Stimulated activated naive CD4-positive, alpha-beta T cell treated with Interleukin-2 at 50 U/mL for 16 hours (primary cell): ENCODE data around the gene MYO1D.
"Not testable (repeated sequence)": the region's sequence is repeated elsewhere in the genome, so short reads cannot be mapped to it uniquely, and the experiment has no call there.

ENCODE experiments used
- DNase-seq: peaks from one replicate; lab custom pipeline; 2025; lab: John Stamatoyannopoulos, UW

MYO1D gene

DNA sequence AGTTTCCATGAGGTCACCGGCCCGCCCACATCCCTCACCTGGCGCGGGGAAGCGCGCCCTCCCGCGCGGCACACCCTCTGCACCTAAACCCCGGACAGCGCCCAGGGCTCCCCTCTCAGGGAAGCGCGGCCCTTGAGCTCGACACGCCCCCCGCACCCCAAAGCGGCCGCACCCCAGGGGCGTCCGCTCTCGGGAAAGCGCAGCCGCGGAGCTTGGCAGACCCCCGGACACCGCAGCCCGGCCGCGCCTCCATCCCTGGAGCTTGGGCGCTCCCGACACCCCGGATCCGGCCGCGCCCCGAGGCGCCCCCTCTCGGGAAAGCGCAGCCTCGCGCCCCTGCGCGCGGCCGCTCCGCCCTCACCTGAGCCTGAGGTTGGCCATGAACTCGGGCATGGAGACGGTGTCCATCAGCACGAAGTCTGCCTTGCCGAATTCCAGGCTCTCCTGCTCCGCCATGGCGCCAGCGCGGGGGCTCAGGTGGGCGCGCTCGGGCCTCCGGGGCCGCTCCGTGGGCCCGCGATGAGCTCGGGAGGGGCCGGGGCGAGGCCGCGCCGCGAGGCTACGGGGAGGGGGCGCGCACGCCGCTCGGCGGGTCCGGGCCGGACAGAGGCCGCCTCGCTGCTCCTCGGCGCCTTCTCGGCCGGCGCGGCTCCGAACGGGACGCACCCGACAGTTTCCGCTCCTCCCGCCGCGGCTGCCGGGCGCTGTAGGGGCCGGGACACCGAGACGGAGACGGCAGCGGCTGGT lies at the start of gene MYO1D:
Gene MYO1D, minus strand, starts transcription at position 708 of the 747 bp plus-strand sequence. Its CDS starts 252 bp downstream, at position 456.
- DNase-seq, result peak; percentile 63

DNA sequence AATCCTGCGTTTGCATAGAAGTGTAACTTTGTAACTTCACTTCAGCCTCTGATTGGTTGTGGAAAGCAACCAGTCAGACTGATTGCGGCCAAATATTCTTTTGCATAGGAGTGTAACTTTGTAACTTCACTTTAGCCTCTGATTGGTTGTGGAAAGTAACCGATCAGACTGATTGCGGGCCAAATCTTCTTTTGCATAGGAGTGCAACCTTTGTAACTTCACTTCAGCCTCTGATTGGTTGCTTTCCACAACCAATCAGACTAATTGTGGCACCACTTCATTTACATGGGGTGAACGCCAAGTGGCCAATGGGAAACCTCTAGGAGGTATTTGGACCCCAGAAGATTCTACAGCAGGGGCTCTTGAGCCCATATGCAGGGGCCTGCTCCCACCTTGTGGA lies 49.3 kb upstream of the MYO1D start:
- no peak for DNase-seq

DNA sequence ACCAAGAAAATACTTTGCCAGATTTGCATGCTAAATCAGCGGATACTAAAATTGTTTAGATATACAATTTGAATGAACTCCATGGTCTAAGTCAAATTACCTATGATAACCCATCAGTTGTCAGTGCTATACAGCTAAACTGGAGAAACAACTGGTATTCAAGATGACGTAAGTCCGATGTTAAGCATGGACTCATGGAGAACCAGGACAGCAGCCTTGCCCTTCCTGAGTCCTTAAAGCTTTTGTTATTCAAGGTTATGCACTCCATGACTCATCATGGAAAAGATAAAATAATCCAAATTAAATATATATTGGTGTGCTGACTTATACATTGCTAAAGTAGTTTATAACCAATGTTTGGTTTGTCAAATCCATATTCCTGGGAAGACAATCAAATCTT lies 47.0 kb upstream of the MYO1D start:
- DNase-seq, result not testable (repeated sequence)

DNA sequence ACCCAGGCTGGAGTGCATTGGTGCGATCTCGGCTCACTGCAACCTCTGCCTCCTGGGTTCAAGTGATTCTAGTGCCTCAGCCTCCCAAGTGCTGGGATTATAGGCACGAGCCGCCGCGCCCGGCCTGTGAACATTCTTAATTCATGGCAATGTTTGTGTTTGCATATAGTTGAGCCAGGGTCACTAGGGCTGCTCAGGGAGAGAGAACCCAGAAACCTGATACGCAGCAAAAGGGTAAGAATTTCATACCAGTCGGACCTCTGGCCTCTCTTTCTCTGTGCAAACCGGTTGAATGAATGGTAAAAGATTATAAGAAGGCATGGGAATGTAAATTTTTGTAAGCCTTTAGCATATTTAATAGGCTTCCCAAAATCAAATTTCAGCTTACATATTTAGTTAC lies 44.1 kb upstream of the MYO1D start:
- DNase-seq, result no peak

DNA sequence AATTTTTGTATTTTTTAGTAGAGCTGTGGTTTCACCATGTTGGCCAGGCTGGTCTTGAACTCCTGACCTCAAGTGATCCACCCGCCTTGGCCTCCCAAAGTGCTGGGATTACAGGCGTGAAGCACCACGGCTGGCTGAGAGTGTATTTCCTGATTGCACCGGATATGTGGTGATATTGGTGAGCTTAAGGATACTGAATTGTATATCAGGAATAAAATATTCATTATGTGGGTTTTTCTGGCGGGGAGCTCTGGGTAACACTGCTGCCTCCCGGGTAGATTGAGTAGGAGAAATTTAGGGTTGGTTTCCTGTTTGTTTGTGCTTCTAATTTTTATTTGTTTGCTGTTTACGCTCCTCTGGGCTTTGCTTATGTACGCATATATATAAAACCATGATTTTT lies 43.4 kb upstream of the MYO1D start:
- no peak for DNase-seq

DNA sequence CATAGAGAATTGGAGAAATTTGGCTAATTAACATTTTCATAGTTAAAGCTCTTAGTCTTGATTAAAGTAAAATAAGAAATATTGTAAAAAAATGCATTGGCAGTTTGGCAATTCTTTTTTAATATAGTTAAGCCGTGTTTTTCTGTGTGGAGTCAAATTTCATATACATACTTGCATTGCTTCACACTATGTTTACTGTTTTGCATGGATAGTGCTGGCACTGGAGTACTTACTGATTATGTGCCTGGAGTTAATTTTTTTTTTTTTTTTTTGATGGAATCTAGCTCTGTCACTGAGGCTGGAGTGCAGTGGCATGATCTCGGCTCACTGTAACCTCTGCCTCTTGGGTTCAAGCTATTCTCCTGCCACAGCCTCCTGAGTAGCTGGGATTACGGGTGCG lies 43.0 kb upstream of the MYO1D start:
- not testable (repeated sequence) for DNase-seq

DNA sequence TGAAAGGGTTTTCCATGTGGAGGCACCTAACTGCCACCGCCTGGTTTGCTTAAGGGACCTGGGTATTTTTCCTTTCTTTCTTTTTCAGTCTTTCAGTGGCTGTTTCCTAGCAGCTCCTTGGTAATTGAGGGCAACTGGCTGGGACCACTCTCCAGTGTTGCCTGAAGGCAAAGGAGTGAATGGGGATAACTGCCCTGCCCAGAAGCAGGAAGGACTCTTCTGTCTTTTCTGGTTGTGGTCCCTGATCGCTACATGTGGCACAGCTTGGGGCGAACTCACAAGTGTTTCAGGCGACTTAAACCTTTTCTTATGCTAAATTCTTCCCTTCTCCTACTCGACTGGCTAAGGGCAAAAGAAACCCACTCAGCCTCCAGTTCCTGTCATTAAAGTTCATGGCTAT lies 40.9 kb upstream of the MYO1D start:
- no peak for DNase-seq

DNA sequence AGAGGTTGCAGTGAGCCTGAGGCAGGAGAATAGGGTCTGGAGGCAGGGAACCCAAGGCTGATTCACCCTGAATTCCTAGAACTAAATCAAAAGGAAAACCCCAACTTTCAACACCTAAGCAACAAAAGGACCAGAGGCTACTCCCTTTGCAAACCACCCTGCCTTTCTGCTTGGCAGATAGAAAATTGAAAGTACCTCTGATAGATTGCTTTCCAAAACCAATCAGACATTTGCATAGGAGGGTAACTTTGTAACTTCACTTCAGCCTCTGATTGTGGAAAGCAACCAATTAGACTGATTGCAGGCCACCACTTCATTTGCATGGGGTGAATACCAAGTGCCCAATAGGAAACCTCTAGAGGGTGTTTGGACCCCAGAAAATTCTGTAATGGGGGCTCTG lies 40.2 kb upstream of the MYO1D start:
- no peak for DNase-seq

DNA sequence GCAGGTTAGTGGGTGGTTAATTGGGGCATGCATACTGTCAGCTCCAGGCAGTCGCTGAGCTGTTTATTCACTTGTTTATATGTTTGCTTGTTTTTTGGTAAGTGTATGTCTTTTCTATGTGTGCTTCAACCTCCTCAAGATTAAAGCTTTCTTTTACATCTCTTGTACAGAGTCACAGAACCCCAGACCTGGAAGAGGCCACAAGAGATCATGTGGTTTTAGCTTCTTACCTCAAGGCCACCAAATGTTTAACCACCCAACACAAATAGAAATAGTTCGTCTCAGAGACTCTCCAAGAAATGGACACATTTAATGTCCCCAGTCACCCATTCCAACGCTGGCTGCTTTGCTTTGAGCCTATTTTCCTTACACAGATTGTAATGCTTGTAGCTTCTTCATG lies 39.2 kb upstream of the MYO1D start:
- DNase-seq, result no peak

DNA sequence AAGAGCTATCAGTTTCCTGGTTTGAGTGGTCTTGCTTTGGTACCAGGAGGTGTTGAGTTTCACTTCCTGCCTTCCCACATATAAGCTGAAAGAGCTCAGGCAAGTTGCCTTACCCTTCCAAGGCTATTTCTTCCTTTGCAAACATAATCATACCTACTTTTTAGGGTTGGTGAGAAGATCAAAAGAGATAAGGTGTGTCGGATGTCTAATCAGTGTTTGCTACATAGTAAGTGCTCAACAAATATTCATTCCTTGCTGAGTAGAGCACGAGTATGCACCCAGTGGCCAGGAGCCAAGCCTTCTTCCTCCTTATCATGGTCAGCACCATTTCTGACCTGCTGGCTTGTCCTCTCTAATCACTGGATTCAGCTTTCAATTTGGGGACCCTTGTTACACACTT lies 38.3 kb upstream of the MYO1D start:
- DNase-seq, result no peak

DNA sequence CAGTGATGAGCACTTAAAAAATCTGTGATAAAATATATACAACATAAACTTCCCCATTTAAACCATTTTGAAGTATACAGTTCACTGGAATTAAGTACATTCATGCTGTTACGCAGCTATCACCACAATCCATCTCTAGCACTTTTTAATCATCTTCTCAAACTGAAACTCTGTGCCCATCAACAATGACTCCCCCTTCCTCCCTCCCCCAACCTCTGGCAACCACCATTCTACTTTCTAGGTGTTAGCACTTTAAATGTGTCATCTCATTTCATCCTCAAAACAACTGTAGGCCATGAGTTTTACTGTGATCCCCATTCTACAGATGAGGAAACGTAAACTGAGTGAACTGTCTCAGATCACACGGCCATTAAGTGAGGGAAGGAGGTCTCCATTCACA lies 37.3 kb upstream of the MYO1D start:
- DNase-seq, result peak; percentile 6

DNA sequence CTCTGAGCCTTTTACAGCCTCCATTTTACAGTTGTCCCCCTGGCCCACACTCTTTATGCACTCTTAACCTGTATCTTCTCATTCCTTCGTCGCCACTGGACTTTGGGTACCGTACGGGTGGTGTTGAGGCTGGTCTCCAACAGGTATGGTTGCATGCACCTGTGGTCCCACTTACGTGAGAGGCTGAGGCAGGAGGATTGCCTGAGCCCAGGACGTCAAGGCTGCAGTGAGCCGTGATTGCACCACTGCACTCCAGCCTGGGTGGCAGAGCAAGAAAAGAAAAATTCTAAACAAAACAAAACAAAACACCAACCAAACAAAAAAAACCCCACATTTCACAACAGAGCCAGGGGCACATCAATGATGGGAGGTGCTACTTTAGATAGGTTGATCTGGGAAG lies 36.7 kb upstream of the MYO1D start:
- no peak for DNase-seq

DNA sequence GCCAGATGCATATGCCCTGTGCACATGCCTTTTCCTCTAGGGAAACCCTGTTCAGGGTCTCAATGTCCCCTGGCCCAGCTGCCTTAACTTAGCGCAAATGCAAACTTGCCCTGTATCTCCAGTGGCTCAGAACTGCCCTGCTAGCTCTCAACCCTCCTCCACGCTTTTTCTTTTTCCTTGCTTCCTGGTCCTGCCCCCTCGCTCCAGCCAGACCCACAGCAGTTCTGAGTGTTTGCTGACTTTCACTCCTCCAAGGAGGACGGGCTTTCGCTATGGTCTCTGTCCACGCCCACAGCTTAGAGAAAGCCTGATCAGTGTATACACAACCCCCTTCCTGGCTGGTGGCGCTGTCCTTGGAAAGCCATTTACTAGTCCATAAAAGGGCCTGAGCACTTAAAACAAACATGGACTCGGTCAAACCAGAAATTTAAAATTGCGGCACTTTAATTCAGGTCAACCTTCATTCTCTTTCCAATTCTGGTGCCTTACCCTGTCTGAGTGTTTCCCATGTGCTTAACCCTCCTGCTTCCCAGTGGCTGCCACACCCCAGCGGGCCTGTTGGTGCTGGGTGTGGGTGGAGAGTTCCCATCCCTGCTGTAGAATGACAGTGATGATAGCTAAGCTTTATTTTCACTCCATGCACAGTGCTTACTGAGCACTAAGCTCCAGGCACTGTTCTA lies 35.4 kb upstream of the MYO1D start:
- DNase-seq, result no peak

DNA sequence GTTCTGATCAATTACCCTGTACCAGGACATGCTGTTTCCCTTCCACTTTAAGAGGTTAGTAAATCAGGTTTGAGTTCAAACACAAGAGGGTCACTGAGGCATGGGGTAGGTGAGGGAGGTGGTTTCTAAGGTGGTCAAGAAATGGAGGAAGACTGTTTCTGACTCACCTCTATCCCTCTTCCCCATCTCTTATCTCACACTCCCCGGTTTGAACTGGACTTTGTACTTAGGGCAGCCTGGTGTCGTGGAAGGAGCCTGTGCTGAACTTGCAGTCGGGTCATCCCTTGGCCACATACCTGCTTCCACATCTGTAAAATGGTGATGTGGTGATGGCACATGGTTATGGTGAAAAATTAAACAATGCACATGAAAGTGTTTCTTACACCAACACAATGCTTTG lies 33.8 kb upstream of the MYO1D start:
- no peak for DNase-seq

DNA sequence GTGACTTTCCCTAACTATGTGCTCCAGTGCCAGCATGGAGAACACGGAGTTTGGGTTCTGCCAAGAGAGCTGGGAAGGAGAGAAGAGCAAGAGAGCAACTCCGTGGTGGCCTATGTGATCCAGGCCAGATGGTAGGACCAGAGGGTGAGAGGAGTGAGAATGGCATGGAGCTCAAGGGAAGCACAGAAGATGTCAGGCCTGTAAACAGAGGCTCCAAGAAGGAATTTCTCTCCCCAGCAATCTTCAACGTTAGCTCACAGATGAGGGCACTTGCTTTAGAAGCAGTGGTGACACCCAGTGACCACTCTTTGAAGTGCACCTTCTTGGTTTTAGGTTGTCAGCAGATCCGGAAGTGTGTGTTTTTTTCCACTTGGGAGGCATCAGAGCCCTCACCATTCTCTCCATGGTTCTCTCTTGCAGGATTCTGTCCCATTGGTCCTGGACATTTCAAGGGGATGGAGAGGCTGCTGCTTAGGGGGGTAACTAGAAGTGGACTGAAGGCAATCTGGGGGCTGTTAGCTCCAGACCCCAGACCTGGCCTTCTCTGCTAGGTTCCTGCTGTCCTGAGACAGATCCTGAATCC lies 33.0 kb upstream of the MYO1D start:
- peak; percentile 45 for DNase-seq

DNA sequence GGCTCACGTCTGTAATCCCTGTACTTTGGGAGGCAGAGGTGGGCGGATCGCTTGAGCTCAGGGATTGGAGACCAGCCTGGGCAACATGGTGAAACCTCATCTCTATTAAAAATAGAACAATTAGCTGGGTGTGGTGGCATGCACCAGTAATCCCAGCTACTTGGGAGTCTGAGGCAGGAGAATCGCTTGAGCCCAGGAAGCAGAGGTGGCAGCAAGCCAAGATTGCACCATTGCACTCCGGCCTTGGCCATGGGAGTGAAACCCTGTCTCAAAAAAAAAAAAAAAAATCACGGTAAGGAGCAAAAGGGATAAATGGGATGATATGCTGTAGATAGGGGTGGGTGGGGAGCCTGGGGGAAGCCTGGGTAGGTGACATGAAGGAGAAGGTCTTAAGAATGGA lies 30.7 kb upstream of the MYO1D start:
- no peak for DNase-seq

DNA sequence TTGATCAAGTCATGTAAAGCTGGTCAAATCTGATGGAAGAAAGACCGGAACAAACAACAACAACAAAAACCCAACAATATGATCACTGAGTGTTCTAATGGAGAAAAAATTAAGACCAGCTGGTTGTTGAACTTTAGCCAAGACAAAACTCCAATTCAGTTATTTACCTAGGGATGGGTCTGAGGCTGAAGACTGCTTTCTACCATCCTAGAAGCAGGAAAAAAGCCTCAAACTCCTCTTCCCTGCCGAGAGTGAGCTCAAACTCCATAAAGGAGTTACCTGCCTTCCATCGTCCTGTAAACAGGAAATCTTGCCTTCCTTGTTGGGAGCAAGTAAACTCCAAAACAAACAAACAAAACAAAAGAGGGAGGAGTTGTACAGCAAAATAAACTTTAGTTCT lies 28.0 kb upstream of the MYO1D start:
- DNase-seq, result no peak

DNA sequence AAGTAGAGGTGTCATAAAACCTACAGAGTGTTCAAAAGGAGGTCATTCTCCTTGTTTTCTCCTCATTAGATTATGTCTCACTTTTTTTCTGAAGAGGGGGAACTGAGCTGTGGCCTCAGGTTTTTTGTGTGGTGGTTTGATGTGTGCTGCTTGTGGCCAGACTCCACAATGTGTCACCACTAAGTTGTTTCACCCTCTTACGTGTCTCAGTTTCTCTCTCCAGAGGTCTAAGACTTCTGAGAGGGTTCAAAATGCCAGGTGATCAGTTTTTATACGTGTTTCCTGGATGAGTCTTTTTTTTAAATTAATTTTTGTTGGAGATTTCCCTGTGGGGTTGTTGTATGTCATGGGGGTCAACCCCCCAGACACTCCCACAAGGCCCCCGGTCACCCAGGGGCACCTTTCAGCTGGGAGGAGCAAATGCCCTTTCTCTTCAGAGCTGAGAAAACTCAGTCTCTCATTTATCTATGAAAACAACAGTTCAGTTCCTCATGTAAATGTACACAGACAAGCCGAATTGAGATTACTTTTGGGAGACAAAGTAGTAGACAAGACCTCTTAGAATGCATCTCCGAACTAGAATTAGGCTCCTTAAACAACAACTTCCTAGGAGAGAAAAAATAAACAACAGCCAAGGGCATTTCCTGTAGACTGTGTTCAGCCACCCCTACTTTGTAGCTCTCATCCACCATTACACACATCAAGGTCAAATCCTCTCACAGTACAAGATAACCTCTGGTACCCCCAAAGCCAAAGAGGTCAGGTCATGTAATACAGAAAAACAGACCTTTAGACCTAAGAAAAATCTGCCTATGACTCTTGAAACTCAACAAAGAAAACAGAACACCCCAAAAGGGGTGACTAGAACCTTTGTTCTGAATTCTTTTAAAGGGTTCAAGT lies 27.1 kb upstream of the MYO1D start:
- no peak for DNase-seq

DNA sequence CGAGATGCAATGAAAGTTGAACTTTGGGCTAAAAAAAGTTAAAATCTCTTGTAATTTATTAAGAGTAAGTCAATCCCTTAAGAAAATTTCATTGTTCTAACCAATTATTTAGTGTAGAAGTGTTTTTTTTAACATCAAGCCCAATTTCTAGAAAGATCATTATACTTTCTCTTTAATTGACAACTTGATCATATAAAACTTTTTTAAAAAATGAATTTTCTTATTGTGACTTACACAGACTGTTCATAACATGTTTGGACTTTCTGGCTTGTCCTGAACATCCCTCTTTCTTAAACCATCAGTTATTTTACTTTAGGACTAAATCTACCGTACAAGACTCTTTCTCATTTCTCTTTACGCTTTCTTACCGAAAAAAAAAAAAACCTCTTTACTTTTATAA lies 24.8 kb upstream of the MYO1D start:
- no peak for DNase-seq

DNA sequence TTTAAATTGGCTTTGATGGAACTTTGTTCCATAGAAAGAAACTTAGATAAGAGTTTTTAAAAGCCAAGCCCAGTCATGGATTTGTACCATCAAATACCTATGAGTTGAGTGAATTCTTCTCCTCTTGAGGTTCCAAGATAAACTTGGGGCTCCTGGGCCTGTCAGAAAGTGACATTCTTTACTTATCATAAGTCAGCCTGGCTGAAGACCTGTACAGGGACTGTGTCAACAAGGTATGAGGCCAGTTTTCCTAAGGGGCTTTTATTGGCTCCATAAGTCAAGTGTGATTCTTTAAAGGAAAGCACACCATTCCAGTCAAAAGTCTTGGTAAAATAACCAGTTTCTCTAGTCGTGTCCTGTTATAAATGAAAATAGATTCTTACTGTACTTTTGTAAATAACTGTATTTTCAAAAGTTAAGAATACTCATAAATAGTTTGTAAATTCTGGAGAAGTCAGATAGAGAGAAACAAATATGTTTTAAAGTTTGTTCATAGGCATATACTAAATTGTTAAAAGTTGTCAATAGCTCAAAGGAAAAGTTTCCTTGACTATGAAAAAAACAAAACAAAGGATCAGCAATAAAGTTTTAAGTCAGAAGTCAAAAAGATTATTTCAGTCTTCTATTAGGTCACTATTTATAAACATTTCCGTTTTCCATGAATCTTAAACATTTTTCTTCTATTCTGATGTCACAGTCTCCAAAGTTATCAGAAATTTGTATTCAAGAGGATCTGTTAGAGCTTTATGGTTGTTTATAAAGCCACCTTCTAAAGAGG lies 22.5 kb upstream of the MYO1D start:
- DNase-seq, result no peak

DNA sequence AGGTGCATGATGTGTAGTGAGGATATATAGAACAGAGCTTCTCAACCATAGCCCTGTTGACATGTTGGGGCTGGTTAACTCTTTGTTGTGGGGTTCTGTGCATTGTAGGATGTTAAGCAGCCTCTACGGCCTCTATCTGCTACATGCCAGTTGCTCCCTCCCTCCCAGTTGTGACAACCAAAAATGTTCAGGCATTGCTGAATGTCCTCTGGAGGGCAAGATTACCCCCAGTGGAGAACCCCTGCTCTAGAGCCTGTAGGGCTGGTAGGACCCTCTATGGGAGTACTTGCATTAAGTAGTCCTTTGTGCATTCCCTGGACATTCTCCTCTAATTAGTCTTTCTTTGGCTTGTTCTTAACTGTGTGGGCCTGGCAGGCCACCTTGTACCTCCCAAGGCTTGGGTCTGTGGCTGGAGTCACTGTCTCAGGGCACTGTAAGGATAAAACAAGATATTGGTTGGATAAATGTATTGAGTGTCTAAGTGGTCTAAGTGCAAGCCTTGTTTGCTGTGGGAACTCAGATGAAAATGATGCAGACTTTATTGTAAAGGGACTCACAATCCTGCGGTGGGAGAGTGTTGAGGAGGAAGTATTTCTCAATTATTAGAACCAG lies 19.8 kb upstream of the MYO1D start:
- DNase-seq, result no peak
